OCI-LY3 (cell line): ENCODE results near the gene HORMAD2.

Experiments used
- H2AFZ ChIP-seq: fragments of 200-600, 300-600 bp; shearing (Covaris generic); 2 replicates; pipeline ENCODE4 v1.6.0; 2014; ENCODE audit warnings: antibody characterized with exemption, low read depth, low read length
- H3K27ac ChIP-seq: fragments of 200-600, 300-600 bp; sonication (generic); 2 replicates; pipeline ENCODE4 v1.5.1; 2014; ENCODE audit warnings: mild to moderate bottlenecking, low read length, moderate library complexity, mixed read lengths
- H3K27me3 ChIP-seq: fragments of 200-600, 300-600 bp; sonication (generic); 2 replicates; pipeline ENCODE4 v1.6.1; 2014; ENCODE audit warnings: low read depth, low read length, mixed read lengths
- H3K36me3 ChIP-seq: fragments of 200-600, 300-600 bp; sonication (generic); replicated peaks from 2 replicates; pipeline ENCODE3; 2014; ENCODE audit warnings: low read depth, low read length, mixed read lengths
- H3K4me1 ChIP-seq: fragments of 300-600, 200-600 bp; sonication (generic); 2 replicates; pipeline ENCODE4 v1.6.1; 2014; ENCODE audit warnings: low read length, mixed read lengths
- H3K4me2 ChIP-seq: fragments of 200-600, 300-600 bp; sonication (generic); 2 replicates; pipeline ENCODE4 v1.6.1; 2014; ENCODE audit warnings: low read length, mixed read lengths
- H3K4me3 ChIP-seq: fragments of 300-600, 200-600 bp; sonication (generic); 2 replicates; pipeline ENCODE4 v1.5.1; 2014; ENCODE audit warnings: antibody characterized with exemption, mild to moderate bottlenecking, low read length, moderate library complexity
- H3K79me2 ChIP-seq: fragments of 300-600, 200-600 bp; shearing (Covaris generic); 2 replicates; pipeline ENCODE4 v1.6.1; 2014; ENCODE audit warnings: mild to moderate bottlenecking, low read length, mixed read lengths
- H3K9ac ChIP-seq: fragments of 300-600, 200-600 bp; shearing (Covaris generic); 2 replicates; pipeline ENCODE4 v1.6.0; 2014; ENCODE audit warnings: mild to moderate bottlenecking, low read length, moderate library complexity
- H3K9me3 ChIP-seq: fragments of 200-600, 300-600 bp; shearing (Covaris generic); 2 replicates; pipeline ENCODE4 v1.6.1; 2014; ENCODE audit warnings: low read length, mixed read lengths; ENCODE audit not compliant: insufficient read depth
- H4K20me1 ChIP-seq: fragments of 200-600, 300-600 bp; sonication (generic); 2 replicates; pipeline ENCODE4 v1.6.1; 2016; ENCODE audit warnings: low read length, mixed read lengths; ENCODE audit not compliant: insufficient read depth
- CTCF ChIP-seq: fragments of 200-600, 300-600 bp; sonication (generic); IDR thresholded peaks from 2 replicates; pipeline ENCODE4 v1.5.1; 2014; ENCODE audit warnings: antibody characterized with exemption, low read length, low read depth
- EZH2phosphoT487 ChIP-seq: fragments of 200-600 bp; shearing (Covaris generic); IDR thresholded peaks from 2 replicates; pipeline ENCODE4 v1.6.1; 2018; ENCODE audit warnings: antibody characterized with exemption, mixed run types, low read depth

The HORMAD2 gene

GRCh38 chr22:30208631-30209603, 128.7 kb downstream of the HORMAD2 start:
- TF ChIP-seq CTCF = no peak
- TF ChIP-seq EZH2phosphoT487 = no peak
- H3K79me2 ChIP-seq = no peaks in the 10 kb centered on the region
- H3K4me3 ChIP-seq = no peak overlapping the region
- H3K27ac ChIP-seq = no peak overlapping the region
- no peak overlapping the region for H3K4me2 ChIP-seq
- H3K27me3 ChIP-seq = peaks cover 13% of the 10 kb centered on the region; the same call in 1 of the 2 replicates
- H3K4me1 ChIP-seq = peaks cover 12% of the 10 kb centered on the region
- no peak overlapping the region for H3K9ac ChIP-seq
- H2AFZ ChIP-seq = no peak overlapping the region
- no peaks in the 10 kb centered on the region for H3K36me3 ChIP-seq
- H3K9me3 ChIP-seq = no peaks in the 10 kb centered on the region
- H4K20me1 ChIP-seq = no peaks in the 10 kb centered on the region

- Histone ChIP-seq H4K20me1 (no peaks in the 10 kb centered on the region), H3K27me3 (peaks cover 19% of the 10 kb centered on the region; the same call in 1 of the 2 replicates), H3K36me3 (no peaks in the 10 kb centered on the region), H3K9ac (no peak overlapping the region), H3K4me2 (no peak overlapping the region), H3K4me1 (peaks cover 12% of the 10 kb centered on the region), H3K27ac (no peak overlapping the region), H2AFZ (no peak overlapping the region), H3K79me2 (no peaks in the 10 kb centered on the region), H3K4me3 (no peak overlapping the region), H3K9me3 (no peaks in the 10 kb centered on the region)
- no peak for TF ChIP-seq CTCF
Measured at GRCh38 chr22:30209642-30210041, 129.4 kb downstream of the HORMAD2 start.

GRCh38 chr22:30210235-30210909, 130.1 kb downstream of the HORMAD2 start:
- Histone ChIP-seq H3K27ac (no peak overlapping the region), H3K4me3 (no peak overlapping the region), H3K79me2 (no peaks in the 10 kb centered on the region), H3K36me3 (no peaks in the 10 kb centered on the region), H3K9ac (no peak overlapping the region), H3K27me3 (peaks cover 26% of the 10 kb centered on the region), H3K9me3 (no peaks in the 10 kb centered on the region), H3K4me2 (no peak overlapping the region), H2AFZ (no peak overlapping the region), H3K4me1 (peaks cover 12% of the 10 kb centered on the region), H4K20me1 (no peaks in the 10 kb centered on the region)
- TF ChIP-seq EZH2phosphoT487 = no peak
- no peak for TF ChIP-seq CTCF

GRCh38 chr22:30211124-30211820, 131.0 kb downstream of the HORMAD2 start:
- Histone ChIP-seq H3K27ac (no peak overlapping the region), H3K27me3 (peaks cover 33% of the 10 kb centered on the region), H2AFZ (no peak overlapping the region), H3K79me2 (no peaks in the 10 kb centered on the region), H3K36me3 (no peaks in the 10 kb centered on the region), H3K4me2 (no peak overlapping the region), H3K4me1 (peaks cover 6% of the 10 kb centered on the region), H3K9ac (no peak overlapping the region), H3K9me3 (no peaks in the 10 kb centered on the region), H4K20me1 (no peaks in the 10 kb centered on the region), H3K4me3 (no peak overlapping the region)
- TF ChIP-seq EZH2phosphoT487 (no peak), CTCF (no peak)
